ENCODE measurements around the gene AIPL1. TPM values are rescaled to one million over a fixed set of nuclear protein-coding genes. Genes with fewer than 3 reads are reported as not detected.

Gene AIPL1
- total and polyA plus RNA-seq, 2 experiments from 2014 or later: not detected

- TF ChIP-seq CTCF (IDR thresholded peaks at IDR 0.05; ENCODE audit: low read depth, low read length): peak; percentile 42
- Histone ChIP-seq H3K27ac (no peak overlapping the region), H3K4me3 (no peak overlapping the region), H3K36me3 (no peaks in the 10 kb centered on the region), H3K9me3 (ENCODE audit: low read depth) (no peaks in the 10 kb centered on the region), H3K4me1 (ENCODE audit: low read depth) (no peaks in the 10 kb centered on the region), H3K27me3 (peaks cover 3% of the 10 kb centered on the region)
- peak; percentile 17 to 25 for DNase-seq (ENCODE audit: low read depth in 1 of 2, low spot score in 1 of 2)
Measured at GRCh38 chr17:6420173-6420641, 14.7 kb downstream of the AIPL1 start.

GRCh38 chr17:6415616-6416015 is 19.3 kb downstream of the AIPL1 start:
- H3K27me3 ChIP-seq: peaks cover 3% of the 10 kb centered on the region
- TF ChIP-seq CTCF (IDR thresholded peaks at IDR 0.05; ENCODE audit: low read depth, low read length): no peak
- H3K36me3 ChIP-seq: no peaks in the 10 kb centered on the region
- no peaks in the 10 kb centered on the region for H3K4me1 ChIP-seq (ENCODE audit: low read depth)
- peak in 1 of 2 donors; percentile 25 for DNase-seq (ENCODE audit: low read depth in 1 of 2, low spot score in 1 of 2)
- H3K27ac ChIP-seq: no peak overlapping the region
- H3K4me3 ChIP-seq: no peak overlapping the region
- H3K9me3 ChIP-seq (ENCODE audit: low read depth): no peaks in the 10 kb centered on the region

GRCh38 chr17:6413065-6413464 is 21.9 kb downstream of the AIPL1 start:
- Histone ChIP-seq H3K4me1 (ENCODE audit: low read depth) (no peaks in the 10 kb centered on the region), H3K9me3 (ENCODE audit: low read depth) (no peaks in the 10 kb centered on the region), H3K27ac (no peak overlapping the region), H3K36me3 (no peaks in the 10 kb centered on the region), H3K27me3 (peaks cover 3% of the 10 kb centered on the region), H3K4me3 (no peak overlapping the region)
- TF ChIP-seq CTCF (IDR thresholded peaks at IDR 0.05; ENCODE audit: low read depth, low read length): peak; percentile 41
- peak; percentile 48 to 56 for DNase-seq (ENCODE audit: low read depth in 1 of 2, low spot score in 1 of 2)

GRCh38 chr17:6408735-6409134 is 26.2 kb downstream of the AIPL1 start:
- TF ChIP-seq CTCF (IDR thresholded peaks at IDR 0.05; ENCODE audit: low read depth, low read length): no peak
- no peaks in the 10 kb centered on the region for H3K9me3 ChIP-seq (ENCODE audit: low read depth)
- no peak overlapping the region for H3K4me3 ChIP-seq
- no peak overlapping the region for H3K27ac ChIP-seq
- H3K27me3 ChIP-seq: no peaks in the 10 kb centered on the region
- H3K36me3 ChIP-seq: no peaks in the 10 kb centered on the region
- H3K4me1 ChIP-seq (ENCODE audit: low read depth): no peaks in the 10 kb centered on the region
- no peak for DNase-seq (ENCODE audit: low read depth in 1 of 2, low spot score in 1 of 2)

GRCh38 chr17:6408276-6408675 is 26.6 kb downstream of the AIPL1 start:
- H3K4me3 ChIP-seq: no peak overlapping the region
- no peaks in the 10 kb centered on the region for H3K27me3 ChIP-seq
- no peak overlapping the region for H3K27ac ChIP-seq
- DNase-seq (ENCODE audit: low read depth in 1 of 2, low spot score in 1 of 2): no peak
- no peak for TF ChIP-seq CTCF (IDR thresholded peaks at IDR 0.05; ENCODE audit: low read depth, low read length)
- H3K36me3 ChIP-seq: no peaks in the 10 kb centered on the region
- no peaks in the 10 kb centered on the region for H3K4me1 ChIP-seq (ENCODE audit: low read depth)
- H3K9me3 ChIP-seq (ENCODE audit: low read depth): no peaks in the 10 kb centered on the region

GRCh38 chr17:6402258-6402657 is 32.7 kb downstream of the AIPL1 start:
- no peaks in the 10 kb centered on the region for H3K27me3 ChIP-seq
- no peak overlapping the region for H3K4me3 ChIP-seq
- H3K4me1 ChIP-seq (ENCODE audit: low read depth): no peaks in the 10 kb centered on the region
- no peak for DNase-seq (ENCODE audit: low read depth in 1 of 2, low spot score in 1 of 2)
- no peaks in the 10 kb centered on the region for H3K36me3 ChIP-seq
- H3K27ac ChIP-seq: no peak overlapping the region
- no peak for TF ChIP-seq CTCF (IDR thresholded peaks at IDR 0.05; ENCODE audit: low read depth, low read length)
- H3K9me3 ChIP-seq (ENCODE audit: low read depth): no peaks in the 10 kb centered on the region

Data from cardiac muscle cell (in vitro differentiated cells and primary cell).